HG03196 (cell line): Measurements from ENCODE around the gene MCM8.

Experiments used
- ATAC-seq: cut with Tn5 transposase; IDR thresholded peaks from one replicate; pipeline ENCODE4 v1.9.1; 2021; ENCODE audit not compliant: unreplicated experiment

Gene MCM8

DNA sequence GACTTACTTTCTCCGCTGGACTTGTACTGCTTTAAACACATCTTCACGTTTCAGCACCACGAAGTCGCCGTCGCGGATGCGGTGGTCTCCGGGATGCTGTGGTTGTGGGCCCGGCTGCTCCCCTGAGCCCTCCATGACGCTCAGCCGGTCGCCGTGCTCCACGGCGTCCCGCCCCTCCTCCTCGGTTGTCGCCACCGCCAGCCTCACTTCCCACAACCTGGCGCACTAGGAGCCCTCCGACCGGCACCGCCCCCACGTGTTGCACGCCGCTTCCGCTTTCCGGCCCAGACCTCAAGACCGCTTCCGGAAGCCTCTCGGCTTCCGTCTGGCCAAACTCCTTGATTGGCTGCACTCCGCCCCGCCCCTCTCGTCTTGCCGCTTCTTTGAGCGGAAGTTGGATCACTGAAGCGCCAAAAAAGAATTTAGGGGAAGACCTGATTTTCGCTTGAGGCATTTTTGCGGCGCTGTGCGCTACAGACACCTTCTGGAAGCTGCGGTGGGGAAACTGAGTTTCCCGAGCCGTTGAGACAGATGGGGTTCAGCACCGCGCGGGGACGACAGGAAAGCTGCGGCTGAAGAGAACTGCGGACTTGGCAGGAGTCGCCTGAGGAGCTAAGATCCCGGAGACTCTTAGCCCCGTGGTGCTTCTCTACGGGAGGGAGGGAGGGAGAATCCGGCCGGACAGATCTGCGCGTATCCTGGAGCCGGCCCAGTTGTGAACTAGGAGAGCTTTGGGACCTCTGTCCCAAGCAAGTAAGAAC is at the start of gene MCM8, which contains the start of gene TRMT6:
Gene MCM8 (plus strand): TSS at position 382 of the 761 bp plus-strand sequence. CDS start 1,364 bp downstream, outside the sequence.
Gene TRMT6 (minus strand): TSS at position 263 of the 761 bp plus-strand sequence. CDS start 128 bp downstream, at position 135.
- peak; percentile 97 for ATAC-seq

DNA sequence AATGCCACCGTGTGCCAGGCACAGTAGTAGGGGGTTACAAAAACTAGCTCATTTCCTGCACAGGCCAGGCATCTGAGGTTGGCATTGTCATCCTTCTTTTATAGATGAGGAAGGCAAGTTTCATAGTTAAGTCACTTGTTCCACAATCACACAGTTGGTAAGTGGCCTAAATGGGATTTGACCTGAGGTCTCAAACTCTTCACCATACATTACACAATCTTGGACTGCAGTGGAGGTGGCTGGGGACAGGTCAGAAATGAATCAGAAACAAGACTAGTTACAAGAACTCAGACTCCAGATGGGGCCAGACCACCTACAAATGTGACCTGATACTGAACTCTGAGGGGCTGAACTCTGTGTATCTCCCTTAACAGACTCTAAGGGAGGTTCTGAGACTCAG is 49.5 kb upstream of the MCM8 start:
- ATAC-seq, result no peak

DNA sequence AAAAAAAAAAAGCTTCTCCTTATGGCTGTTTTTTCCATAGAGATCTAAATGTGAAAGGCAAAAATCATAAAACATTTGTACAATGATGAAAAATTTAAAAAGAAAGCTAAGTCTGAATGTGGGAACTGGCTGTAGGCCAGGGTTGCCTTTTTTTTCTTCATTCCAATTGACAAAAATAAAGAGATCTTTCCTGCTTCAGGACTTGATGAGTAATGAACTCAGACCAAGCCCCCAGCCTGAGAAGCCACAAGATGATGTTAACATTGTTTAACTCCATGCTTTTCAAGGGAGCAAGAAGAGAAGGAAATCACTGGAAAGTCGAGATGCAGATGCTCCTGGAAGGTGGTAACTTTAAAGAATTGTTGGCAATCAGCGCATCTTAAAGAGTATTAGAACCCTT is 41.5 kb upstream of the MCM8 start:
- ATAC-seq, result no peak

DNA sequence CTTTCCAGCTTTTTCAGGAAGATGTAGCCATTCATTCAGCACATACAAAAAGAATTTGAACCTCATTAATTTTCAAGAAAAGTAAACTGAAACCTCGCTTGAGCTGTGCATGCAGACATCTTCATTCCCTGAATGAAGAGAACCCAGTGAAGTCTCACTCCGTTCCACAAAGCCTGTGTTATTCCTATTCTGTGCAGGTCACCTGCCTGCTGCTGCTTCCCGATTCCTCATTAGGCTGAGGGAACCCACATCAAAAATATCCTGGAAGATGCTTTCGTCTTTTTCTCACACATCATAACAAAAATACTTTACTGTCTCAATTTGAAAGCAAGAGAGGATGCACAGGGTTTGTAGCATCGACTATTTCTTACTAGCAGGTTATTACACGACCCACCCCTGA is 40.3 kb upstream of the MCM8 start:
- no peak for ATAC-seq

DNA sequence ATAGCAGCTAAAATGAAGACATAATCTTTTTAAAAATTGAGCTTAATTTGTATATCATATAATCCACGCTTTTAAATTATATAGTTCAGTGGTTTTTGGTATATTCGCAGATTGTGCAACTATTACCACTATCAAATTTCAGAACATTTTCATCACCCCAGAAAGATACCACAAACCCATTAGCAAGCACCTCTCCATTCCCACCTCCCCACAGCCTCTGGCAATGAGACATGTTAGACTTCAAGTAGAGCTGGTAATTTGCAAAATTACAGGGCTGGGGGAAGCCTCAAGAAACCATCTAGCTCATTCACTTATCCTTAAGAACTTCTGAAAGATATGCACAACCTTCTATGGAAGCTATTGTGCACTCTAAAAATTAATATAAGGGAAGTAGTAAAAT is 37.3 kb upstream of the MCM8 start:
- no peak for ATAC-seq

DNA sequence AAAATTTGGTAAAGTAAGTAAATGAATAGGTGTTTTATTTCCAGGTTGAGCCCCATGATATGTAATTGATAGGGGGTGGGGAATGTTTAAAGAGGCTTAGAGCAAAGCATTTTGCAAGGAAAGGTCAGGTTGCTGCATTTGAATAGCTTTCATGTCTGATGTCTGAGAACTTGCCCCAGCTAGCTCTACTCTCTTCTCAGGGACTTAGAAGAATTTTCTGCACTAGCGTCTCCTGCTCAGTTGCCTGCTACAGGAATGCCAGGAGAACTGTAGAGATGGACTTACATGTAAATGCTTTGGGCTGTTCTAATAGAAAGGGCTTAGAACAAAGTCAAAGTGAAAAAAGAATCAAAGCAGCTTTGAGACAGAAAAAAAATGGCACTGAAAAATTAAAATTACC is 35.6 kb upstream of the MCM8 start:
- no peak for ATAC-seq

DNA sequence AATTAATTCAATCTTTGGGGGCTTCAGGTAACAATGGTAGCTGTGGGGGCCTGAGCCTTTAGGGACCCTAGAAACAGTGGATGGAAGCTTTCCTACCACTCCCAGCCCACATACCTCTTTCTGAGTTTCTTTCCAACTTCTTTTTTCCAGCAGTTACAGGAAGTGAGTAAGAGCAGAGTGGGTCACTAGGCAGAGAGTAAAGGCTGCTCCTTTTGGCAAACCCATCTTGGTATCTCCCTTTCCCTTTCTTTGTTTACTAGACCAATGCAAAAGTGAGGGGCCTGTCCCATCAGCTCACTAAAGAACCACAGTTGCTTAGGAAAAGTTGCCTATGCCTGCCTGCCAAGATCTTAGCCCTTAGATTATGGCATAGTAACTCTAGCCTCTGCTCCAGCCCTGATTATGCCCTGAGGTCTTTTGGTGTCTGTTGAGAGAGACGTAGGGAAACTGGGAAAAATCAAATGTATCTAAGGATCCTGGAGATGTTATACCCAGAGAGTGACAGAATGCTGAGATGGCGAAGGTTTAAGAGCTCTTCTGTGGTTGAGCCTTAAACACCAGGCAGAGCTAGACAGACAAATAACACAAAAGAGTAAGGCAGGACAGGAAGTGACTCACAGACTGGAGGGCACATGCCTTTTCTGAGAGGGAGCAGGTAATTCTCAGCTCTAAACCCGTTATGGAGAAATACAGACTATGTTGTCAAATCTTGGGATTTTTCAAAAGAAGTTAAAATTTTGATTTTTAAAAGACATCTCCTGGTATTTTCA is 31.4 kb upstream of the MCM8 start:
- no peak for ATAC-seq

DNA sequence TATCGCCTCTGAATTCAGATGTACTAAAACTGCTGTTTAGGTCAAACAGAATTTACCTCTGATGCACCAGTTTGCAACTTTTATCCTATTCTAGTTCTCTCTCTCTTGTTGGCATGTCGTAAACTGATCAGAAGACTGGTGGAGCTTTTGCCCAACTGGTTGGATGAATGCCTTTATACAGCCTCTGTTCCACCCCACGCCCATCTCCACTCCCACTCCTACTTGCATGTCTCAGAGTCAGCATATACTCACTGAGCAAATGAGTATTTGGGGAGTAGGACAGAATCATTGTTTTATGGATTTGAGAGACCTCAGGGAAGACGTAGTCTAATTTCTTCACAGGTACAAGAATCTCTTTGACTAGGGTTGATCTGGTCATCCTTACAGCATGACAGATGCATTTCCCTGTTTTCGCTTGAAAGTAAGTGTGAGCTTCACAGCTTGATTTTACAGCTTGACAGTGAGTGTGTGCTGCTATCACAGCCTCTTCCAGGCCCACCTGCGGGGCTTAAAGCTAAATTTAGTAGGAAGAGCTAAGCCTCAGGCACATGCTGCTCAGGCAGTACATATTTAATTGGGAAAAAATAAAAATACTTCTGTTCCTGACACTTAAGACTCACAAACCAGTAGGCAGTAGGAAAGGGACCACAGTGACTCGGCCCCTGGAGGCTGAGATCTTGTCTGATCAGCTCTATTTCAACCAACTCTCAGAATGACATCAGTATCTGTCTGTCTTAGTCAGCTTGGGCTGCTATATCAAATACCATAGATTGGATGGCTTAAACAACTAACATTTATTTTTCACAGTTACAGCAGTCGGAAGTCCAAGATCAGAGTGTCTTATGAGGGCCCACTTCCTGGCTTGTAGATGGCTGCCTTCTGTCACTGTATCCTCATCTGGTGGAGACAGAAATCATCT is 30.6 kb upstream of the MCM8 start:
- no peak for ATAC-seq

DNA sequence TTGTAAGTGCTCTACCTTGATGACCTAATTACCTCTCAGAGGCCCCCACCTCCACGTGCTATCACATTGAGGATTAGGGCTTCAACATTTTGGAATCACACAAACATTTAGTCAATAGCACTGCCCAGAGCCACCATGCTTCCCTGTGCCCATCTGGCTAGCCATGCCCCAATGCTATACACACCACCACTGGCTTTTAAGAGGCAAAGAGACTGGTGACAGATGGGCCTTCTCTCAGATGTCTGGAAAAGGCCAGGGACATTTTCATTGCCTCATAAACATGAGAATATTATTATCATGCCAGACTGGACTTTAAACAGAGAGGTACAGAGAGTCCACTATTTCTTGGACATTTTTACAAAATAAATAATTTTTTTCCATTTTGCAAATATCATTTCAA is 29.9 kb upstream of the MCM8 start:
- ATAC-seq, result no peak

DNA sequence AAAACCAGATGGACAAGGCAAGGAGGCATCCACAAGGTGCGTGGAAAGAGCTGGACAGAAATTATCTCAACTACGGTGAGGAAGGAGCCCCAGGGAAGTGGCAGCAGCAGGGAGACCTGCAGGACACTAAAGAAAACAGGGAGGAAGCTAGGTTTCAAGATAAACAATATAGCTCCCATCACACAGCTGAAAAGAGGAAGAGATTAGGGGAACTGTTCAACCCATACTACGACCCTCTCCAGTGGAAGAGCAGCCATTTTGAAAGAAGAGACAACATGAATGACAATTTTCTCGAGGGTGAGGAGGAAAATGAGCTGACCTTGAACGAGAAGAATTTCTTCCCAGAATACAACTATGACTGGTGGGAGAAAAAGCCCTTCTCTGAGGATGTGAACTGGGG is 27.0 kb upstream of the MCM8 start:
- no peak for ATAC-seq

DNA sequence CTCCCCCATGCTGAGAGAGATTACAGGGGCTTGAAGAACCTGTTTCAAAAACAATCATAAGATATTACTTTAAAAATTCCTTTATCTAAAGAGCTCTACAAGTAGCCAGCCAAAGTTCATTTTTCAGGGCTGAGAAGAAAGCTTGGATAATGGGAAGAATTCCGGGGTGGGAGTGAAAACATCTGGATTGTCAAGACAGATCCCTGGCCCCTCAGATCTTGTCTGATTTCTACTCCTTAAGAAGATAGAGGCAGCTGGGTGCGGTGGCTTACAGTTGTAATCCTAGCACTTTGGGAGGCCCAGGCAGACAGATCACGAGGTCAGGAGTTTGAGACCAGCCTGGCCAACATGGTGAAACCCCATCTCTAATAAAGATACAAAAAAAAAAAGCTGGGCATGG is 24.9 kb upstream of the MCM8 start:
- no peak for ATAC-seq

DNA sequence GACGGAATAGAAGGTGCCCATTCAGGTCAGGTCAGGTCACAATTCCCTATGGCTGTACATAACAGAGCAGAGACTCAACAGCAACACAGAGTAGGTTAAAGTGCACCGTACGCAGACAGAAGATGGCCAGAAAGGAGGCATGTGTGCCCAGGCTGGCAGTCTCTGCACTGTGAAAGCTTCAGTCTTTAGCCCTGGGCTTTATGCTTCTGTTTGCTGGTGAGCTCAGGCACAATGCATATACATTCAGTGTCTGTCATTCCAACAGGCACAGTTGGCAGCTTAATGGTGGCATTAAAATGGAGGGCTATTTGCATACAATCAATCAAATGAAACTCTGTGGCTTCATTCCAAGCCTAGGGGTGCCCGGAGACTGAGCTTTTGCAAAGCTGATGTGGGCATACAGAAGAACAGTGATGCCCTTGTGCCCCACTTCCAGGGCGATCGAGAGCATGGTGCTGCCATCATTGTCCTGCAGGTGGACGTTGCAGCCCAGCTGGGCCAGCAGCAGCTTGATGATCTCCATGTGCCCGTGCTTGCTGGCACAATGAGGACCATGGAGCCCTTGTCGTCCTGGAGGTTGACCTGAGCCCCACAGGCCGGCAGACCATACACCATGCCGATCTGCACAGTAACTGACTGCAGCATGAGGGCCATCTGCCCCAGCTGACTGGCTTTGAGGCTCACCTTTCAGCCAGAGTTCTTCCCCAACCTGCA is 22.5 kb upstream of the MCM8 start:
- ATAC-seq, result no peak

DNA sequence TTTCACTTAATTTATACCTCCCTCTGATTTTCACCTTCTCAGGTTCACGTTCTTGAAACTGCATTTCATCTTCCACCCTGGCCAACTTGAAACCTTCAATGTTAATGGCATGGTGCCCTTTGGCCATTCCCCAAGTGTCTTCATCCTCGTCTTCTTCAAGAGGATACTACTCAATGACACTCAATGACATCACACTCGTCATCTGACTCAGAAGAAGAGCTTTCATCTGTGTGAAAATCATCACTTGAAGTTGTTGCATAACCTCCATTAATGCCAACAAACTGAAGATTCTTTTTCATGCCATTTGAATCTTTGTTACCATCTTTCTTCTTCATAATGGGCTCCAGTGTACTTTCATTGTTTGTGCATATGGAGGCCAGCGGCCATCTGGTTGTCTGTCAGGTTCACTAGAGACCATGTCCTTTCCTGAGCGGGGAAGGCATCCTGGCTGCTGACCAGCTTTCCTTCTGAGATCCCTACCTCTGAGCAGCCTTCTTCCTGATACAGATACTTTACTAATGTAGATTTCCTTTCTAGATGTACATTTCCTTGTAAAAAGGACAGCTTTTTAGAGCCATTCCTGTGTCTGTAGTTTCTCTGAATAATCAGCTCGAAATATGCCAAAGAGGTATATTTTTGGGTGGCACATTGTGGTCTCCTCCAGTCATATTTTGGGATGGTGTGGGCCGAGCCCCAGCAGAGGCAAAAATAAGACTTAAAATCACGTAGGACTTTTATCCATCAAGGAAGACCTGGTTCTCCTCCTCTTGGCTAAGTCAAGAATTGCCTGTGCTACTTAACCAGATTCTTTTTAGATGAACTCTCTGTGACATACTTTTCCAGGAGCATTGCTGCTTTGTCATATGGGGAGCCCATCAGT is 21.4 kb upstream of the MCM8 start:
- no peak for ATAC-seq

DNA sequence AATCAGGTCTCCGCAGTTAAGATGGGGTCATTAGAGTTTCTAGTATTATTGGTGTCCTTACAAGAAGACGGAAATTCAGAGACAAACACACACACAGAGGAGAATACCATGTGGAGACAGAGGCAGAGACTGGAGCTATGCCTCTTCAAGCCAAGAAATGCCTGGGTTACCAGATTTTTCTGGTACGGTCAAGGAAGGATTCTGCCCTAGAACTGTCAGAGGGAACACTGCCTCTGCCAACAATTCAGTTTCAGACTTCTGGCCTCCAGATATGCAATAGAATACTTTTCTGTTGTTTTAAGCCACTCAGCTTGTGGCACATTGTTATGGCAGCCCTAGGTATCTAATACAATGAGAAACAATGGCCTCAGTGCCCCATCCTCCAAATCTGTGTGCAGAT is 19.0 kb upstream of the MCM8 start:
- ATAC-seq, result no peak

DNA sequence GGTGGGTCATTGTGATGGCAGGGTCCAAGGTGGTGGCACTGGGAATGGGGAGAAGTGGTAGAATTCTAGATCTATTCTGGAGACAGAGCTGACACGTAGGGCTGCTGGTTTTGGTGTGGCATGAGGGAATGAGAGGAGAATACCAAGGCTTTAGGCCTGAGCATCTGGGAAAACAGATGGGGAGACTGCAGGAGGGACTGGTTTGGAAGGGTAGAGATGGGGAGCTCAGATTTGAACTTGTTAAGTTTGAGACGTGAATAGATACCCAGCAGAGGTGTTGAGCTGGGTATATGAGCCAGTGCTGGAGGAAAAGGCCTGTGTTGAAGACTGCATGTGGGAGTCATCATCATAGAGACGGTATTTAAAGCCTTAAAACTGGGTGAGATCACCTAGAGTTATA is 17.7 kb upstream of the MCM8 start:
- no peak for ATAC-seq

DNA sequence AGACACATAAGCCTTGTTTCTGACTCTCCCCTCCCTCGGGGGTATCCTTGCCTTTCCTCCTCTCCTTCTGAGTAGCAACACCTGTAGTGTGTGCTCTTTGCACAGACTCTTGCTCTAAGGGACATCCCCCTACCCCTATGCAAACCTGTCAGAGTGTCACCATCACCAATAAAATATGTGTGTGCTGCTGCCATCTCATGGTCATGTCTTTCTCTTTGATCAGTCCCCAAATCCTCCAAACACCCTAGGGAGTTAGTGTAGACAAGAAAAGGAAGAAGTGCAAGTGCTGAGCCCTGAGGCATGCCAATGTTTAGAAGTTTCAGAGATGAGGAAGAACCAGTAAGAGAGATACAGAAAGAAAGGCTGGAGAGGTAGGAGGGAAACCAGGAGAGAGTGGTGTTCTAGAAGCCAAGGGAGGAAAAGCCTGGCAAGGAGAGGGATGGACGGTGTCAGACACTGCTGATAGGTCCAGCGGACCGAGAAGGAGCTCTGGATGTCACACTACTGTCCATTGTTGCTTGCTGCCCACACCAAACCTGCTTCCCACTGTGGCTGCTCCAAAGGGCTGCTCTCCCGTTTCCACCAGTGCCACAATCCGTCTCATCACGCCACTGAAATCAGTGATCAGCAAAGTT is 16.5 kb upstream of the MCM8 start:
- ATAC-seq, result no peak

DNA sequence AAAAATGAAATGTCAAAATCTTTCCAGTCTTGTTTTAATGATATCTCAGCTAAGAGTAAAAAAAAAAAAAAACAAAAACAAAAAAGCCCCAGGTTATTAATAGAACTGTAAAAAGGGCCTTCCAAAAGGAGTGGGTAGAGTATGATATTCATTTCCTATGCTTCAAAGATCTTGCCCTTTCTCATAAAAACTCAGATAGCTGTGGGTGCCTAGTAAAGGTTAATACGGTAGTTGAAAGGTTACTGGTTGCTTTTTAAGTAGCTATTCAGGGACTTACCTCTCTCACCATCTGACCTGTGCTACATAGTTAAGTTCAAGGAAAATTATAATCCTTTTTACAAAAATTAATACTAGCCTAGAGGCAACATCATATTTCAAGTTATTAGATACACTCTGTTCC is 15.1 kb upstream of the MCM8 start:
- ATAC-seq, result no peak

DNA sequence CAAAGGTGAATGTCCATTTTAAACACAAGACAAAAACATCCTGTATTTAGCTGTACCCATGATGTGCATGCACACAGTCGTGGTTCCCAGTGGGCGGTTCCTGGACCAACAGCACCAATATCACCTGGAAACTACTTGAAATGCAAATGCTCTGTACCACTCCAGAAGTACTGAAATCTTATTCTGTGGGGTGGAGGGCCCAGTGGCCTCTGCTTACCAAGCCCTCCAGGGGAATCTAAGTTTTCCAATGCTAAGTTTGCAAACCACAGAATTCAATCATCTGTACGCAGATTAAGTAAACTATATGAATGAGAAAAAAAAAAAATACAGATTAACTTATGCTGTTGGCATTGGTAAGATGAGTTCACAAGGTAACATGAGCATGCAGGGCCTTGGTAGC is 14.2 kb upstream of the MCM8 start:
- no peak for ATAC-seq

DNA sequence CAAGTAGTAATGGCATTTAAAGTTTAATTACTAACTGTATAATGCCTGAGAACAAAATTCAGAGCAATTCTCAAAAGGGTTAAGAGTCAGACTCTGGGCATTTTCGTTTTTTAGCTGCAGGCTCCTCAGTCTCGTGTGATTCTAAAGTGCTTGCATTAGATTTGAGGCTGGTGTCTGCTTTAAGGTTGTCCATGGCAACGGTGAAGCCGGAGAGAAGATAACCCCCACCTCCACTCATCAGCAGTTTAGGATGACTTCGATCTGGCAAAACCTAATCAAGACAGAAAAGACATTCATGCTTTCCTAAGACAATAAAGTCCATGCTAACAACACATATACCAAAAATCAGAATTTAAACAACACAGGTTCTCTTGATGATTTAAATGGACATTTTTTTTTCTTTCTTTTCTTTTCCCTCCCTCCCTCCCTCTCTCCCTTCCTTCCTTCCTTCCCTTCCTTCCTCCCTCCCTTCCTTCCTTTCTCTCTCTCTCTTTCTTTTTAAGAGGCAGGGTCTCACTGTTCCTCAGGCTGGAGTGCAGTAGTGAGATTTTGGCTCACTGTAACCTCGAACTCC is 11.9 kb upstream of the MCM8 start:
- ATAC-seq, result no peak
